Endothelial cell (in vitro differentiated cells): ENCODE measurements around the gene GMDS. TPM values are rescaled to one million over a fixed set of nuclear protein-coding genes. Genes with fewer than 3 reads are reported as not detected.

ENCODE experiments used
- DNase-seq: peaks from one replicate; pipeline ENCODE4 v3.0.0; 2021; ENCODE audit warnings: low spot score
- H3K27ac Mint-ChIP-seq: one replicate; pipeline ENCODE4 v1.8.0; 2021; ENCODE audit warnings: mixed read lengths, inconsistent platforms; ENCODE audit not compliant: unreplicated experiment
- H3K27me3 Mint-ChIP-seq: one replicate; pipeline ENCODE4 v1.8.0; 2021; ENCODE audit warnings: mild to moderate bottlenecking, moderate library complexity, mixed read lengths, inconsistent platforms; ENCODE audit not compliant: unreplicated experiment
- H3K36me3 Mint-ChIP-seq: one replicate; pipeline ENCODE4 v1.8.0; 2021; ENCODE audit warnings: mild to moderate bottlenecking, low read depth, mixed read lengths, inconsistent platforms; ENCODE audit not compliant: unreplicated experiment
- H3K4me1 Mint-ChIP-seq: one replicate; pipeline ENCODE4 v1.8.0; 2021; ENCODE audit warnings: mild to moderate bottlenecking, mixed read lengths, inconsistent platforms; ENCODE audit not compliant: unreplicated experiment
- H3K4me3 Mint-ChIP-seq: one replicate; pipeline ENCODE4 v1.8.0; 2021; ENCODE audit warnings: mild to moderate bottlenecking, mixed read lengths, inconsistent platforms; ENCODE audit not compliant: unreplicated experiment
- H3K9me3 Mint-ChIP-seq: one replicate; pipeline ENCODE4 v1.8.0; 2021; ENCODE audit warnings: mixed read lengths, inconsistent platforms; ENCODE audit not compliant: unreplicated experiment
- CTCF ChIP-seq: fragments of 200-600 bp; sonication (generic); IDR thresholded peaks from one replicate; pipeline ENCODE4 v1.5.0; 2021; ENCODE audit warnings: antibody characterized with exemption; ENCODE audit not compliant: unreplicated experiment
- total RNA-seq: library from RNA; stranded (reverse); fragmentation: NEBNext Ultra II Directional; extraction: Animal tissue kit (Norgen Biotek cat#: 25700); gene quantifications from one replicate; pipeline ENCODE4 v1.2.1, GENCODE V29; 2021; ENCODE audit not compliant: unreplicated experiment

The GMDS gene
- total RNA-seq, 1 donor from 2014 or later: 36.0 TPM

- no peaks in the 10 kb centered on the region for H3K4me1 Mint-ChIP-seq
- H3K27ac Mint-ChIP-seq: no peak overlapping the region
- no peaks in the 10 kb centered on the region for H3K9me3 Mint-ChIP-seq
- H3K27me3 Mint-ChIP-seq: no peaks in the 10 kb centered on the region
- no peak overlapping the region for H3K4me3 Mint-ChIP-seq
- DNase-seq: no peak
- TF ChIP-seq CTCF: no peak
- H3K36me3 Mint-ChIP-seq: peaks cover 5% of the 10 kb centered on the region
These were observed 63.8 kb downstream of the GMDS start for GRCh38 chr6:2181567-2181966.

- Mint-ChIP-seq H3K4me3 (no peak overlapping the region), H3K9me3 (no peaks in the 10 kb centered on the region), H3K27ac (no peak overlapping the region), H3K27me3 (no peaks in the 10 kb centered on the region), H3K4me1 (no peaks in the 10 kb centered on the region), H3K36me3 (peaks cover 5% of the 10 kb centered on the region)
- no peak for TF ChIP-seq CTCF
- no peak for DNase-seq
These were observed 65.5 kb downstream of the GMDS start for GRCh38 chr6:2179950-2180349.

GRCh38 chr6:2179241-2179640, 66.2 kb downstream of the GMDS start:
- Mint-ChIP-seq H3K4me1 (no peaks in the 10 kb centered on the region), H3K27ac (no peak overlapping the region), H3K9me3 (no peaks in the 10 kb centered on the region), H3K4me3 (no peak overlapping the region), H3K27me3 (no peaks in the 10 kb centered on the region), H3K36me3 (peaks cover 5% of the 10 kb centered on the region)
- no peak for TF ChIP-seq CTCF
- DNase-seq: no peak

- DNase-seq: no peak
- Mint-ChIP-seq H3K27ac (no peak overlapping the region), H3K27me3 (no peaks in the 10 kb centered on the region), H3K4me3 (no peak overlapping the region), H3K9me3 (no peaks in the 10 kb centered on the region), H3K36me3 (peaks cover 5% of the 10 kb centered on the region), H3K4me1 (no peaks in the 10 kb centered on the region)
- no peak for TF ChIP-seq CTCF
These were observed 67.3 kb downstream of the GMDS start for GRCh38 chr6:2178125-2178524.

- no peak overlapping the region for H3K4me3 Mint-ChIP-seq
- H3K4me1 Mint-ChIP-seq: peaks cover 4% of the 10 kb centered on the region
- peaks cover 5% of the 10 kb centered on the region for H3K36me3 Mint-ChIP-seq
- no peak for DNase-seq
- H3K27ac Mint-ChIP-seq: no peak overlapping the region
- no peaks in the 10 kb centered on the region for H3K9me3 Mint-ChIP-seq
- no peak for TF ChIP-seq CTCF
- no peaks in the 10 kb centered on the region for H3K27me3 Mint-ChIP-seq
These were observed 69.6 kb downstream of the GMDS start for GRCh38 chr6:2175825-2176224.
